Measurements from ENCODE around the gene DAB1. TPM values are rescaled to one million over a fixed set of nuclear protein-coding genes. Genes with fewer than 3 reads are reported as not detected.

DAB1 gene
- total RNA-seq, 2 experiments from 2014 or later: 0.52 to 0.61 TPM

DNA sequence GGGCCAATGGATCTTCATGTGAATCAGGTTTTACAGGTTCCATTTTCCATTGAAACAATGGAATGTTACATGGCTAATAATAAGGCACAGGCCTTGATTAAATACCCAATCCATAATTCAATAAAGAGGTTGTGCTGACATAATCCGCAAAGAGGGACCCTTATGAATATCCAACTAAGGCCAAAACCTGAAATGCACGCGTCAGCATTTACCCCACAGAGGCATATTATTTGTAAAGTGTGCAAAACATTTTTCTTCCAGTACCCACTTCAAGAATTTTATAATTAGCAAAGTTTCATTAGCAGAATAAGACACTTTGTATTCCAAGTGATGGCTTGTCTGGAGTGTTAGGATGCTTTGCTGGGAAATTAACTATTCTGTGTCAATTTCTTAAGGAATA is 237.4 kb downstream of the DAB1 start:
- Mint-ChIP-seq H3K4me1 (ENCODE audit: low read depth) (no peaks in the 10 kb centered on the region), H3K27ac (no peak overlapping the region), H3K9me3 (no peaks in the 10 kb centered on the region), H3K4me3 (no peak overlapping the region), H3K27me3 (no peaks in the 10 kb centered on the region), H3K36me3 (ENCODE audit: low read depth) (no peaks in the 10 kb centered on the region)
- DNase-seq: no peak
- no peaks in the 10 kb centered on the region for H3K36me3 ChIP-seq (ENCODE audit: insufficient read depth, low read length)
- H3K9me3 ChIP-seq (ENCODE audit: control insufficient read depth in 1 of 2, insufficient read depth in 1 of 2, low read length in 2 of 2): no peaks in the 10 kb centered on the region
- POLR2A ChIA-PET: no interaction called here
- H3K27me3 ChIP-seq (ENCODE audit: control insufficient read depth in 1 of 2, insufficient read depth in 2 of 2, low read length in 2 of 2): no peaks in the 10 kb centered on the region
- no peak overlapping the region for H3K27ac ChIP-seq (ENCODE audit: low read depth in 1 of 2, low read length in 2 of 2)
- no peaks in the 10 kb centered on the region for H3K4me1 ChIP-seq (ENCODE audit: insufficient read depth, low read length)
- CTCF ChIA-PET: no interaction called here
- intact Hi-C loops (cut with DNase I, micrococcal nuclease): no loop called here
- ATAC-seq (ENCODE audit: poor library complexity): no peak
- TF ChIP-seq, protein P1, sequence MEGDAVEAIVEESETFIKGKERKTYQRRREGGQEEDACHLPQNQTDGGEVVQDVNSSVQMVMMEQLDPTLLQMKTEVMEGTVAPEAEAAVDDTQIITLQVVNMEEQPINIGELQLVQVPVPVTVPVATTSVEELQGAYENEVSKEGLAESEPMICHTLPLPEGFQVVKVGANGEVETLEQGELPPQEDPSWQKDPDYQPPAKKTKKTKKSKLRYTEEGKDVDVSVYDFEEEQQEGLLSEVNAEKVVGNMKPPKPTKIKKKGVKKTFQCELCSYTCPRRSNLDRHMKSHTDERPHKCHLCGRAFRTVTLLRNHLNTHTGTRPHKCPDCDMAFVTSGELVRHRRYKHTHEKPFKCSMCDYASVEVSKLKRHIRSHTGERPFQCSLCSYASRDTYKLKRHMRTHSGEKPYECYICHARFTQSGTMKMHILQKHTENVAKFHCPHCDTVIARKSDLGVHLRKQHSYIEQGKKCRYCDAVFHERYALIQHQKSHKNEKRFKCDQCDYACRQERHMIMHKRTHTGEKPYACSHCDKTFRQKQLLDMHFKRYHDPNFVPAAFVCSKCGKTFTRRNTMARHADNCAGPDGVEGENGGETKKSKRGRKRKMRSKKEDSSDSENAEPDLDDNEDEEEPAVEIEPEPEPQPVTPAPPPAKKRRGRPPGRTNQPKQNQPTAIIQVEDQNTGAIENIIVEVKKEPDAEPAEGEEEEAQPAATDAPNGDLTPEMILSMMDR (IDR thresholded peaks at IDR 0.05): no peak
- H3K4me3 ChIP-seq (ENCODE audit: low read length): no peak overlapping the region

GRCh38 chr1:57179001-57179400 is 244.9 kb downstream of the DAB1 start:
- intact Hi-C loops (cut with DNase I, micrococcal nuclease): no loop called here
- H3K4me1 Mint-ChIP-seq (ENCODE audit: low read depth): no peaks in the 10 kb centered on the region
- no peak overlapping the region for H3K4me3 ChIP-seq (ENCODE audit: low read length)

DNA sequence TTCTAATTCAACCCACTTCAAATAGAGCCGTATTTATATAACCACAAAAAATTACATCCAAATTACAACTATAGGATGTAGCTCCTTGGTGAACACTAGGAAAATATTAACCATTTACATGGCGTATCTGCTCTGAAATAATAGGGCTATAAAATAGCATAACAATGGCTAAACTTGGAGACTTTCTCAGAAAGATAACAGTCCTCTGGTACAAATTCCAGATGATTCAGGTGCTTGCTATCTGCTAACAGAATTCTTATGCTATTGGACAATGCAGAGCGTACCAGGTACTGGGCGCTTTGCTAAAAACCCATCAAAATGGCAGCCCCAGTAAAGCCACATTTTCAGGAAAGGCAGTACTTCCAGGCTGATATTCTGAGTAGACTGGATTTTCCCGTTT is 248.4 kb downstream of the DAB1 start:
- peaks cover 0 to 2% of the 10 kb centered on the region in 2 experiments for H3K27me3 ChIP-seq (ENCODE audit: control insufficient read depth in 1 of 2, insufficient read depth in 2 of 2, low read length in 2 of 2)
- H3K27me3 Mint-ChIP-seq: no peaks in the 10 kb centered on the region
- no peak overlapping the region for H3K4me3 Mint-ChIP-seq
- no peak overlapping the region for H3K4me3 ChIP-seq (ENCODE audit: low read length)
- ATAC-seq (ENCODE audit: poor library complexity) (no peak), DNase-seq (no peak)
- no peaks in the 10 kb centered on the region for H3K4me1 Mint-ChIP-seq (ENCODE audit: low read depth)
- TF ChIP-seq, protein P1 (IDR thresholded peaks at IDR 0.05): no peak
- peaks cover 6% of the 10 kb centered on the region for H3K9me3 Mint-ChIP-seq
- POLR2A ChIA-PET: no interaction called here
- no peak overlapping the region for H3K27ac ChIP-seq (ENCODE audit: low read depth in 1 of 2, low read length in 2 of 2)
- no peaks in the 10 kb centered on the region for H3K36me3 Mint-ChIP-seq (ENCODE audit: low read depth)
- no peaks in the 10 kb centered on the region for H3K4me1 ChIP-seq (ENCODE audit: insufficient read depth, low read length)
- CTCF ChIA-PET: no interaction called here
- no peak overlapping the region for H3K27ac Mint-ChIP-seq
- H3K36me3 ChIP-seq (ENCODE audit: insufficient read depth, low read length): no peaks in the 10 kb centered on the region
- peaks cover 0 to 12% of the 10 kb centered on the region in 2 experiments for H3K9me3 ChIP-seq (ENCODE audit: control insufficient read depth in 1 of 2, insufficient read depth in 1 of 2, low read length in 2 of 2)
- intact Hi-C loops (cut with DNase I, micrococcal nuclease): no loop called here

More at GRCh38 chr1:57179001-57179400, 244.9 kb downstream of the DAB1 start:
- Mint-ChIP-seq H3K27ac (no peak overlapping the region), H3K9me3 (peaks cover 6% of the 10 kb centered on the region), H3K36me3 (ENCODE audit: low read depth) (no peaks in the 10 kb centered on the region), H3K4me3 (no peak overlapping the region), H3K27me3 (no peaks in the 10 kb centered on the region)
- H3K27ac ChIP-seq (ENCODE audit: low read depth in 1 of 2, low read length in 2 of 2): no peak overlapping the region
- DNase-seq: no peak
- peaks cover 0 to 12% of the 10 kb centered on the region in 2 experiments for H3K9me3 ChIP-seq (ENCODE audit: control insufficient read depth in 1 of 2, insufficient read depth in 1 of 2, low read length in 2 of 2)
- no peak for ATAC-seq (ENCODE audit: poor library complexity)
- TF ChIP-seq, protein P1 (IDR thresholded peaks at IDR 0.05): no peak
- no peaks in the 10 kb centered on the region for H3K36me3 ChIP-seq (ENCODE audit: insufficient read depth, low read length)
- ChIA-PET POLR2A (no interaction called here), CTCF (no interaction called here)
- H3K27me3 ChIP-seq (ENCODE audit: control insufficient read depth in 1 of 2, insufficient read depth in 2 of 2, low read length in 2 of 2): no peaks in the 10 kb centered on the region
- H3K4me1 ChIP-seq (ENCODE audit: insufficient read depth, low read length): no peaks in the 10 kb centered on the region

Measured in CD4-positive, alpha-beta T cell (primary cell).